Frontal cortex (tissue), 4 donors: ENCODE data around the gene KLHDC8B. TPM values are rescaled to one million over a fixed set of nuclear protein-coding genes. Genes with fewer than 3 reads are reported as not detected.

Source experiments
- DNase-seq, 2 donors: peaks; one replicate each; pipeline ENCODE4 v3.0.0; 2012; ENCODE audit warnings: low spot score in 2 of 2
- FAIRE-seq: peaks from 2 replicates; lab custom pipeline; 2012; peaks lifted over from hg19 to GRCh38; lab: Jason Lieb, UNC
- total RNA-seq: library from RNA; depleted of rRNA; stranded (reverse); fragments of >200 nt; gene quantifications from one replicate; pipeline ENCODE4 v1.2.3, GENCODE V29; 2014
- donor health status: control.
- donor health status: control.
- donor health status: control.

KLHDC8B gene
- 16.3 TPM for total RNA-seq

DNA sequence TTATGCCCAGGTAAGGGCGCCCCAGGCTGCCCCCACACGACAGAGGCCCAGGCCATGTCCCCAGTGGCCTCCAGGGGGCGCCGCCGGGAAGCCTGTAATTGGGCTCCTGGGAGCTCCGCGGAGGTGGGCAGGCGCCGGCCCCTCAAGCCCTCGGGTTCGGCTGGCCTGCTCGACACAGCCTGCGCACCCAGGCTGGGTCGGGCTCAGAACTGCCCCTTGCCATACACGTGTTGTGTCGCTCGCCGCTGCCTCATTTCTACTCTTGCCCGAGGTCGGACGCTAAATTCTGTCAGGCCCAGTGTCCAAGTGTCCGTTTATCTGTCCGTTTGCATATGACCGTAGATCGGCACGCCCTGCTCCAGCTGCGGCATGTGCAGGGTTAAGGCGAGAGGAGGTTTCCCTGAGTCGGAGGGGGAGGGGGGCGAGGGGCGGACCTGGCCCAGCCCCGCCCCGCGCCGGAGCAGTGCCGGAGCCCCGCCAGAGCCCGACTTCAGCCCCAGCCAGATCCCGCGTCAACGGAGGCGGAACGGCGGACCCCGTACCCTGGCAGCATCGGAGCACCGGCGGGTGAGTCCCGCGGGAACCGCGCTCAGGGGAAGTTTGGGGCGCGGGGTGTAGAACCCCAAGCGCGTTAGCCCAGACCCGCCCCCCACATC, at the start of gene KLHDC8B:
TSS of gene KLHDC8B (plus strand) at position 480 of the 656 bp plus-strand sequence. CDS start 1,172 bp downstream, outside the sequence.
- FAIRE-seq = no peak
- DNase-seq = peak; percentile 78 to 84

DNA sequence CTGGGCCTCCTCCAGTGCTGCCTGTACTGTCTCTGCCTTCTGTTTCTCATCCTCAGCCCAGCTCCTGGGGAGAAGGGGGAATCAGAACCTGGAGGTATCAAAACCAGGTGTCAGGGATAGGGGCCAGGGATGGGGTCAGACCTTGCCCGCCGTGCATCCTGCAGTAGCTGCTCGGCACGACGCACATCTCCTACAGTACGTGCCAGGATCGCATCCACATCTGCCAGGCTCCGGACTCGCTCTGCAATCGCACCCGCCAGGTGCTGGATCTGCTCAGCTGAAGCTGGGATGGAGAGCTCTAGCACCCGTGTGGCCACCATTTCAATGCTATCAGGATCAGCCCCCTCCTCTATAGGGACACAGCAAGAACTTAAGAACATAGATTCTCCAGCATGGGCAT, 49.4 kb upstream of the KLHDC8B start:
- DNase-seq (no peak), FAIRE-seq (no peak)

DNA sequence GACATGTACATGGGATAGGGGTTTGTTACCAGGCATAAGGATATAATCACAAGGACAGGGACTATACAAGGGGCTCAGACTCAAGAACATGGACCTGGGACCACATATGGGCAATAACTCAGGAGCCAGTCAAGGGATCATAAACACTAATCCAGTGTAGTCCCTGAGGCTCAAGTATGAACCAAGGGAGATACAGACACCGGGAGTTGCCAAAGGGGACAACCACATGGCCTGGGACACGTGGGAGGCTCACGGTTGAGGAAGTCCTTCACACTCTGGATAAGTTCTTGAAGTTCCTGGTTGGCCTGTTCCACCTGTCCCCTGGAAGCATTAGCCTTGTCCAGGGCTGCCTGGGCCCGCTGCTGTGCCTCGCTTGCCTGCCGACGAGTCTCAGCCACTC, 48.9 kb upstream of the KLHDC8B start:
- no peak for FAIRE-seq
- no peak for DNase-seq

DNA sequence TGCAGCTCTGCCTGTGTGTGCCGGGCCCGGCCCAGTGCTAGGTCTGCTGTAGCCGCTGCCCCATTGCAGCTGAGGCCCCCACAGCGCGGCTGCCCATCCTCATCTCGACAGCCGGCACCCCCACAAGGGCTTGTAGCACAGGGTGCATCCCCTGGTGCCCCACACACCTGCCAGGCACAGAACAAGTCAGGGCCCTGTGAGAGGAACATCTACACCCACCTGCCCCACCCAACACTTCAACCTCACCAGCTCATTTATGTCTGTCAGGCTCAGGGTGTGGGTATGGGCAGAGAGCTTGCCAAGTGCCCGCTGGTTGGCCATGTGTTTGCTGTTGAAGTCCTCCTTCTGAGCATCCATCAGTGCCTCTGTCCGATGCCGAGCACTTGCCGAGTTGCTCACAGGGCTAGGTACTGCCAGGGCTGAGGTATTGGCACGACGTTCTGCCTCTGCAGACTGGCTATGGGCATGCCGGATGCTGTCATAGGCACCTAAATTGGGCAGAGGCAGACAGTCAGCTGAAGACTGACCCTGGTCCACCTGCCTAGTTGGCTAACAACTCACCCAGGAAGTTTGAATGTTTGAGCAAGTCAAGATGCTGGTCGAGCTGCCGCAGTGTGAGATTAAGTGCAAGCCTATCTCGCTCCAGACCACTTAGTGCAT, 48.4 kb upstream of the KLHDC8B start:
- FAIRE-seq (no peak), DNase-seq (no peak)

DNA sequence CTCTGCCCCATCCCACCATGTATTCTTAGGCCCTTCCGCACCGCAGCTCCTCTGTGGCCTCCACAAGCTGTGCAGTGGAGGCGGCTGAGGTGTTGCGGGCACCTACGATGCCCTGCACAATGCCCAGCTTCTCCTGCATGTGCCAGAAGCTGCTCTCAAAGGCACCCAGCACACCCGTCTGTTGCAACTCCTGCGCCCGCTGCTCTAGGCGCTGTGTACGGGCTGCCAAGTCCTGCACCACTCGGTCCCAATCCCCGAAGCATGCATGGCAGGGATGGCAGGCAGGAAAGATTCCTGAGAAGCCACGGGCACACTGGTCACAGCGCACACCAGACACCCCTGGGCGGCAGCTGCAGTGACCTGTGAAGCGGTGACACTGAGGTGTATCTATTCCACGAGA, 47.7 kb upstream of the KLHDC8B start:
- DNase-seq (no peak), FAIRE-seq (no peak)

DNA sequence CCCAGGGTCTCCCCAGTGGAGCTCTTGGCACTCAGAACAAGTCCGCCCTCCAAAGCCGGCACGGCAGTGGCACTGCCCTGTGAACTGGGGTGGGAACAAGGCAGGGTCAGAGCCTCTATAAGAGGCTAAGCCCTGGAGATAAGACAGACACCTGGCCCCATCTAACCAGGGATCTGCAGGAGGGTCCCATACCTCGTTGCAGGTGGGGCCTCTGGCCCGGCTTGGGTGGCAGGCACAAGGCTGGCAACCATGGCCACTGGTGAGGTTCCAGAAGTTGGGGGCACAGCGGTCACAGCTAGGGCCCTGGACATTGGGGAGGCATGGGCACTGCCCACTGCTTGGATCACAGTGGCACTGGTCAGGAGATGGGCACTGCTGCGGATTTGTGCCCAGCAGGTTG, 47.2 kb upstream of the KLHDC8B start:
- FAIRE-seq (no peak), DNase-seq (no peak)

DNA sequence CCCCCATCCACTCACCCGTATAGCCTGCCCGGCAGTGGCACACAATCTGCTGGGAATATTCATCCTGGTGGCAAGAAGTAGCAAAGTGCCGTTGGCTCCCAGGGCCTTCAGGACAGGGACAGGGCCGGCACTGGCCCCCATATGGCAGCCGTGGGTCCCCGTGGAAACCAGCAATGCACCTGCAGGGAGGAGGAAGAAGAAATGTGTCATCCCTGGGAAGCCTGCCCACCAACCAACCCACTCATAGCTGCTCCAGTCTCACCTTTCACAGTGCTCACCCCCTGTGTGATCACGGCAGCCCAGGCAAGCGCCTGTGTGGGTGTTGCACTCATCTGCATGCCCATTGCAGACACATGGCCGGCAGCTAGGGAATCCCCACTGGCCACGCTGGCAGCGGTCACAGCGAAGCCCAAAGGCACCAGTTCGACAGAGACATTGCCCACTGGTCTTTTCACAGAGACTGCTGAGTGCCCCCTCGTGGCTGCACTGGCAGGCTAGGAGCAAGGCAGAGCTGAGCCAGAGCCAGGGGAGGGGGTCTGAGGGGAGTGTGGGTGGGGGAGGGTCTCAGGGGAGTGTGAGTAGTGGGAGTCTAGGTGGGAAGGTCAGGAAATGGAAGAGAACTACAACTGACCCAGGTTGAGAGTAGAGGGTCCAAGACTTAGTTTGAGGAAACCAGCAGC, 46.3 kb upstream of the KLHDC8B start:
- DNase-seq = peak in 1 of 2 donors; percentile 40
- FAIRE-seq = no peak

DNA sequence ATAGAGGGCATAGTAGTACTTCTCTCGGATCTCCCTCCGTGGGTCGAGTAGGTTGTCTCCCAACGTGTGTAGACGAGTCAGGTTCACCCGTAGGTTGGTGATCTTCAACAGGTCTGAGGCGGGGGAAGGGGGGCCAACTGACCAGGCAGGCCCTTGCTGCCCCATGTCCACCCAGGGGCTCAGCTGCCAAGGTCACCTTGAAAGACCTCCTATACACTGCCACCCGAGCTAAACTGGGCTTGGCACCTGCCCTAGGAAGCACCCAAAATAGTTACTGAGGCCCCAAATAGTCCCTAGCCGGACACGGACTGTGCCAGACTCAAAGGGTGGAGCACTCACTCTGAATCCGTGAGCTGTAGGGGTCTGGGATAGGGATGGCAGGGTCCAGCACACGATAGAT, 40.4 kb upstream of the KLHDC8B start:
- FAIRE-seq = no peak
- DNase-seq = no peak

DNA sequence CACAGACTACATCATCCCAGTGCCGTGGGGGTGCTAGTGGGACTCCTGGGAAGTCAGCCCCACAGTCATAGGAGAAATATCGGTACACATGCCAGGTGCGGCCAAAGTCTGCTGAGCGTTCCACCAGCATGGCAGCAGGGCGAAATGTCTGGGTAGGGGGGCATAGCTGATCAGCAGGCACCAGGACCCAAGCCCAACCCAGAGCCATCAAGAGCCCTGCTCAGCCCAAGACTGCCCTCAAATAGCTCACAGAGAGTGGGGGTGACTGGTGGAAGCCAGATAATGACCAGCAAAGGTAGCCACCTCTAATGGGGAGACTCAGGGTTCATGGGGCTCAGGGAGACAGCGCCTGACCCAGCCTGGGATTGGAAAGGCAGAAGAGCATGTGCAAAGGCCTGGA, 39.8 kb upstream of the KLHDC8B start:
- no peak for DNase-seq
- no peak for FAIRE-seq

DNA sequence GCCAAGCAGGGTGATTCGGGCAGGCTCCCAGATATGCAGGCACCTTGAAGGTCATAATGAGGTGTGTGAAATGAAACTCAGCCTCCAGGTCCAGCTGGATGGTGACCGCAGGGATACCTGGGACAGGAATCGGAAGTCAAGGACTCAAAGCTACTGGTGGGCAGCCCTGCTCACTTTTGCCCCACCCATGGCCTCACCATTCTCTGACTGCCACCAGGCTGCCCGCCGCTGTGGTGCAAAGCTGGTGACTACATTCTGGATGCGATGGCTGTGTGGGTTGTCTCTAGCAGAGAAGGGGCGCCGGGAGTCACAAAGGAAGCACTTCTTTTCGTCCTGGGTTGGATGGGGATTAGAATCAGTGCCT, 39.3 kb upstream of the KLHDC8B start:
- no peak for FAIRE-seq

DNA sequence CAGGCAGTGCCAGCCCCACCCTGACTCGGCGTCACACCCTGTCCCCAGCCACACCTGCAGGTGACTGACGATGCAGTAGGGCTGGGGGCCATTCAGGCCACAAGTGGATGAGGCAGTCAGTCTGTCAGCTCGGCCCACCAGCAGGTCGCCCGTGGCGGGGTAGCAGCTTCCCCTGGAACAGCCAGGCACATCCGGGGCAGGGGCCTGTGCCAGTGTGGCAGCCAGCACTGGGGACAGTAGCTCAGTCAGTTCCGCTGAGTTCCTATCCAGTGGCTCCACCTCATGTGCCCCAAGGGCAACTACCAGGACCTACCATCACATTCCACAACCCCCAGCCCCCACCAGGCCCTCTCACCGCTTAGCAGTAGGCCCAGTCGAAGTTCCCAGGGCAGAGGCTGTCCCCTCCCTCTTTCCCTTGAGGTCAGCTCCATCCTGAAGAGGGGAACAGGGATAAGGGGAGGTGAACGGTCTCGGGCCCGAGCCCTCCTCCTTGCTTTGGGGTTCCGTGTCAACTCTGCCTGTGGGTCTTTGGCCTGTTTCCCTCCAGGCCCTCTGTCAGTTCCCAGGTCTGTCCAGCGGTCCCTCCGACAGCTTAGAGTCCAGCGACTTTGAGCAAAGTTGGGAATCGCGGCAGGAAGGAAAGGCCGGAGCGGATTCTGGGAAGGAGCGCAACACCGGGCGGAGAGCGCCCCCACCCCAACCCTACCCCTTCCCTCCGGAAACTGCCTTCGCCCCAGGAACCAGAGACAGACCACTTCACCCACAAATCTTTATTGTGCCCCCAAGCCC, 38.8 kb upstream of the KLHDC8B start, which contains the start of gene LAMB2:
TSS of gene LAMB2 (minus strand) at position 614 of the 789 bp plus-strand sequence. CDS start at position 431, 183 bp downstream.
- FAIRE-seq (no peak), DNase-seq (peak; percentile 57 to 83)

More for the DNA sequence above, 39.3 kb upstream of the KLHDC8B start:
- no peak for DNase-seq

DNA sequence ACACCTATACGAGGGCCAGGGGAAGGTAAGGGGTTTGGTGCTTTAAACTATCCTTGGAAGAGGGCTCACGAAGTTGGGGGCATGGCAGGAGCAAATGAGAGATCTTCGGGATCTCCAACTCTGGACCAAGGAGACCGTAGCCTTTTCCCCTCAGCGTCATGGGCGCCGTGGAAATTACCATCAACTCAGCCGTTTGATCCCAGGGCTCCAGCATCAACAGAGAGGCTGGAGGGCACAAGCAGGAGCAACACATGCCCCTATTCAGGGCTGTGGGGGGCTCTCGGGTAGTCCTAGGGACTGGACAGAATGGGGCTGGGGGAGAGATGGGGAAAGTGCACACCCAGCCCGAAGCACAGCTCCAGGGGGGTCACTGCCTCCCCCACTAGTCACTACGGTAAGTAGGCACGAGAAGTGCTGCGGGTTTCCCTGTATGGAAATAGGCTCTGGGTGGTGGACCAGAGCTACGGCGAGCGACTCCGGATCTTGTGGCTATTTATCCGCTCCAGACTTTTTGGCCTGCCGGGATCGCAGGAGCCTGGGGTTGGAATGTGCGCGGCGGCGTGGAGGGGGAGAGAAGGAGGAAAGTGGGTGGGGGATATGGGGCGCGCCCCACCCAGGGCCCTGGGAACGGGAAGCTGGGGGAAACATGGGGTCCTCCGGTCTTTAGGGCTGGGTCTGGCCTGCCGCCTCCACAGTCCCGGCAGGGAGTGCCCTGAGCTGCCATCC, 38.0 kb upstream of the KLHDC8B start:
- no peak for FAIRE-seq

DNA sequence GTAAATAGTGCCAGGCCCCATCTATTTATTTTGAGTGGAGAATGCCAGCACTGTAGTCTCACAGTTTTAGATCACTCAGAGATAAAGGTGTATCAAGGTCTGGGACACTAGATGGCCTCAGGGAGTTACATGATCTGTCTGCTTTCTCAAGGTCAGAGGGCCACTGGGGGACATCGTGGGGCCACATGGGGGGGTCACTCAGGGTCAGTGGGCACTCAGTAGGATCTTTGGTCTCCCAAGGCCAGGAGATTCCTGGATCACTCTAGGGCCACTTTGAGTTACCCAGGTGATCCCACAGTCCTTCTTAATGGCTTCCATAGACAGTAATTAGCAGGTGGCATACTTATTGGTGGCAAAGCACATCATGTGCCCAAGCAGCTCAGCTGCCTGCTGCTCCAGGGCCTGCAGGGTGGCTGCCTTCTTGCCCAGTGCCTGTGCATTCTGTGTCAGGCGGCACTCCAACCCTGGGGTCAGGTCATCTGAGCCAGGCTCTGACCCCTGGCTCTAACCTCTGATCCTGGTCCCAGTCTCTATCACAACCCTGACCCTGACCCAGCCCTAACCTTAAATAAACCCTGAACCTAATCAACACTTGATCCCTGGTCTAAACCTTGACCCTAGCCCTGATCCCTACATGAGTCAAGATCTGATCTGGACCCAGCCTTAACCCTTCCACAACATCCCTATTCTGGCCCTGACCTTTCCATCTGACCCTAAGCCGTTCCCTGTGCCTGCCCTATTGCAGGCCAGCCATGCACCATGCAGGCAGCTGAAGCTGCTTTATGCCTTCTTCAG, 36.7 kb upstream of the KLHDC8B start:
- FAIRE-seq (no peak), DNase-seq (no peak)

More for the DNA sequence above, 38.0 kb upstream of the KLHDC8B start:
- peak; percentile 66 to 85 for DNase-seq

DNA sequence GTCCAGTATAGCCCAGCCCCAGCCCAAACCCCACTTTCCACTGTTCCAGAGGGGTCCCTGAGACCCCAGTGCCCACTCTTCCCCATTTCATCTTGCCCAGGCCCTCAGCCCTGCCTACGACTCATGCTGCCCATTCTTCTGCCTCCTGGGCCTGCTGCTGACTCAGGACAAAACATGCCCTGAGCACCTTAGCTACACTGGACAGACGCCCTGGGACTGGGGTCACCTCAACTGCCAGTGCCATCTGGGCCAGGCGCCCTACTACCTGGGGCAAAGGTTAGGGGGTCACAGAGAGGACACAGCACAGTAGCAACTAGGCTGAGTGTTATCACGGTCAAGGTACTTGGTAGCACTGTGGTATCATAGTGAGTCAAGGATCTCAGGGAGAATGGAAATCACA, 35.9 kb upstream of the KLHDC8B start:
- FAIRE-seq (no peak), DNase-seq (no peak)

DNA sequence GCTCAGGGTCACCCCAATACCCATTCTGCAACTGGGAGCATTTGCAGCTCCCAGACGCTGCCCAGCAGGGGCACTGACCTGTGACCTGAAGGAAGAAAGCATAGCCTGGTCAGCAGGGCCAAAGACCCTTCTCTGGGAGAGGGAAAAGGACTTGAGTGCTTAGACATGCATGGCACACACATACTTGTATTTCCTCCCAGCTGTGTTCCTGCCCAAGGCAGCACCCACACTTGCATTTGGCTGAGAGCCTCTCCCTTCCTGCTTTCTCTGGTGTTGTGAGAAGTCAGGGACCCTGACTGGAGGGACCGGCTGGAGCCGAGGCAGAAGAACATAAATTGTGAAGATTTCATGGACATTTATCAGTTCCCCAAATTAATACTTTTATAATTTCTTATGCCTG, 31.3 kb upstream of the KLHDC8B start:
- DNase-seq (no peak), FAIRE-seq (no peak)

DNA sequence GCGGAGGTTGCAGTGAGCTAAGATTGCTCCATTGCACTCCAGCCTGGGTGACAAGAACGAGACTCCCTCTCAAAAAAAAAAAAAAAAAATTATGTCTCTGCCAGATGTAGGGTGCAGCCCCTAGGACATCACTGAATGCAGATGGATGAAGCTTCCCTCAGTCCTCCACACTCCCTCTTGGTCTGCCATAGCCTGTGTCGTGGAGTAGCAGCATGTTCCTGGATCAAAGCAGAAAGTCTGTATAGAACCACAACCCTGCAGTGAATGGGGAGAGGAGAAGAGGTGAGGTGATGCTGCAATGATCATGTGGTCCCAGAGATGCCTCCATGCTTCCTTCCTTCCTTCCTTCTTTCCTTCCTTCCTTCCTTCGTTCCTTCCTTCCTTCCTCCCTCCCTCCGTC, 23.2 kb upstream of the KLHDC8B start:
- DNase-seq (no peak), FAIRE-seq (no peak)

DNA sequence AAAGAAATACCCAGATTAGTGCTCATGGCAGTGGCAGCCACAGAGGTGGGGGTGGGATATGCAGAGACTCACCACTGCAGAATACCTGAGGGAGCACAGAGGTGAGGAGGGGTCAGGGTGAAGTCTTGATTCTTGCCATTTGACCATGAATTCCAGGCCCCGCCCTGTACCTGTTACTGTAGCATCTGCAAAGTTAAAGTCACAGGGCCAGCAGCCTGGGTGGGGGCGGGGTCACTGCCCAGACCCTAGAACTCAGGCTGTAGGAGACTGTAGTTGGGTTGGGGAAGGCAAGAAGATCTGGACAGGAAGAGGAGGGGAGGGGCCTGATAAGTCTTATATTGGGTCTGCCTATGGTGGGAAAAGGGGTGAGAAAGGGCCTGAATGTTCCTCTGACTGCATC, 19.8 kb upstream of the KLHDC8B start:
- FAIRE-seq = no peak
- DNase-seq = no peak

DNA sequence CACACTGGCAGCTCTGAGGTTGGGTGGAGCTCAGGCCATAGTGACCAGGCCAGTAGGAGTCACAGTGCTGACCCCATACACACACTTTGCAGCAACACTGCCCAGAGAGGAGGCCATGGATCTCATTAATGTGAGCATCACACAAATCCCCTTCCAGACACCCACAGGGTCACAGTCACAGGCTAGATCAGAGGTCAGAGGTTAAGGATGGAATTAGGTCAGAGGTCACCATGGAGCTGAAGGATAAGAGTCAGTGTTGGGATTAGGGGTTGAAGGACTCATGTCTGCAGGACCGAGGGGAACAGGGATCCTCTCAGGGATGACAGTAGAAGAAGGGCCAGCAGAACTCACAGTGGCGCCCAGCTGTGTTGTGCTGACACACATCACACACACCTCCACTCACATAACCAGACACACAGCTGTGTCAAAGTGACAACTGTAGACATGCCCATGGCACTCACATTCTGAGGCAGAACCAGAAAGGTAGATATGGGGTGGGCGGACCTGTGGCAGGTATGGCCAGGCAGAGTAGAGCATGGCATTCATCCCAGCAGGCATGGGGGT, 18.0 kb upstream of the KLHDC8B start:
- DNase-seq = no peak
- FAIRE-seq = no peak

DNA sequence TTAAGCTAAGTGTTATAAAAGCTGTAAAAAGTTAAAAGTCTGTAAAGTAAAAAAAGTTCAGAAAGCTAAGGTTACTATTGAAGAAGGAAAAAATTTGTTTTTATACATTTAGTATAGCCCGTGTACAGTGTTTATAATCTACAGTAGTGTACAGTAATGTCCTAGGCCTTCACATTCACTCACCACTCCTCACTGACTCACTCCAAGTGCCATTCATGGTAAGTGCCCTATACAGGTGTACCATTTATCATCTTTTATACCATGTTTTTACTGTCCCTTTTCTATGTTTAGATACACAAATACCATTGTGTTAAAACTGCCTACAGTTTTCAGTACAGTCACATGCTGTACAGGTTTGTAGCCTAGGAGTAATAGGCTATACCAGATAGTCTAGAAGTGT, 14.1 kb upstream of the KLHDC8B start:
- no peak for DNase-seq
- FAIRE-seq = no peak
